Left ventricle myocardium inferior (tissue), 1 donor: ENCODE data around the gene ECM2. TPM values are rescaled to one million over a fixed set of nuclear protein-coding genes. Genes with fewer than 3 reads are reported as not detected.

Experiments used
- DNase-seq: peaks from one replicate; pipeline ENCODE4 v3.0.0-alpha.2; 2020
- H3K27ac ChIP-seq: fragments of 200-600 bp; replicated peaks from 2 replicates; pipeline ENCODE4 v1.8.0; 2021
- H3K27me3 ChIP-seq: fragments of 200-600 bp; 2 replicates; pipeline ENCODE4 v1.8.0; 2021; ENCODE audit warnings: low read depth
- H3K36me3 ChIP-seq: fragments of 200-600 bp; 2 replicates; pipeline ENCODE4 v1.8.0; 2021
- H3K4me1 ChIP-seq: fragments of 200-600 bp; 2 replicates; pipeline ENCODE4 v1.8.0; 2021
- H3K4me3 ChIP-seq: fragments of 200-600 bp; 2 replicates; pipeline ENCODE4 v1.8.0; 2021; ENCODE audit warnings: mild to moderate bottlenecking, moderate library complexity
- H3K9me3 ChIP-seq: fragments of 200-600 bp; replicated peaks from 2 replicates; pipeline ENCODE4 v1.8.0; 2021
- intact Hi-C: fragments of 100-400 bp; cut with micrococcal nuclease; formaldehyde crosslinking; loops from one replicate; pipeline ENCODE4 v1.11.0; 2022
- total RNA-seq: library from RNA; stranded (reverse); fragmentation: NEBNext Ultra II Directional; extraction: Animal tissue kit (Norgen Biotek cat#: 25700); gene quantifications from one replicate; pipeline ENCODE4 v1.2.1, GENCODE V29; 2021
- TF ChIP-seq, protein P1 (sequence below): fragments of 200-600 bp; IDR thresholded peaks from 2 replicates; pipeline ENCODE4 v1.8.0; 2021; ENCODE audit warnings: antibody characterized with exemption, mild to moderate bottlenecking, borderline replicate concordance
- donor health status: DM: no; HTN: yes; CAD: no; lungs with severe emphysema.

ECM2 gene
- total RNA-seq, 1 donor from 2014 or later: 7.2 TPM

DNA sequence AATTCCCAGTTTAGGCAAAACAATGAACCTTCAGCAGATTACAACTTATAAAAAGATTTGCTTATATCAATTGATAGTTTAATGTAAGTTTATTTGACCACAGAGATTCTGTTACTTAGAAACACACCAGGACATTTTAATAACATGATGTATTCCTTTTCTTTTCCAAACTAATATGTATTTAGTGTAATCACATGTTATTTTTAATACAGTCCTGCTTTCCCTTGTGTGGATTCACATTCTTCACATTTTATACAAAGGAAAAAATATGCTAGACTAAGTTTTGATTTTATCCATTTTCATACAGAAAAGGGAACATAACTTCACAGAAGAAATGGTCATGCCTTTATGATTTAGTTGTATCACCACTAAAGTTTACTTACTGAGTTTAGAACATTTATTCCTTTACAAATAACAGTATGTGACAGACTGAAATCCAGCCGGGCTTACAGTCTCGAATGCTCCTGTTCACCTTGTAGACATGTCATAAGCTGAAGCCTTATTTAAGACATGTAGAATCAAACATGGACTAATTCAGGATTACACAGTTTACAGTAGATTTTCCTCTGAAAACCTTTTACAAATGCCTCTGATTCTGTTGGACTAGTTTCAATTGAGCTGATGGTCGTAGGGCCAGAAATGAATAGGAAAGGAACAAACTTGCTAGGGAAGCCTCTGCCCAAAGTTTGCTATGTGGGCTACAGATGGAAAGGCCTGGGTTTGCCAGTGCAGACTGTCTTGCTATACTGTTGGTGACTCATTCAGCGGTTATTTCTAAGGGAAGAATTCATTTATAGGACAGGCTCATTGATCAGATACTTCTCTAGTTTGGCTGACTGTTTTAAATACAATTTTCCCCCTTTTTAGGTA is 46.9 kb downstream of the ECM2 start:
- H3K4me3 ChIP-seq: no peak overlapping the region
- H3K4me1 ChIP-seq: peaks cover 15% of the 10 kb centered on the region
- peak overlapping the region; percentile 22 for H3K27ac ChIP-seq
- H3K36me3 ChIP-seq: no peaks in the 10 kb centered on the region
- no peaks in the 10 kb centered on the region for H3K9me3 ChIP-seq
- no peak for DNase-seq
- TF ChIP-seq, protein P1, sequence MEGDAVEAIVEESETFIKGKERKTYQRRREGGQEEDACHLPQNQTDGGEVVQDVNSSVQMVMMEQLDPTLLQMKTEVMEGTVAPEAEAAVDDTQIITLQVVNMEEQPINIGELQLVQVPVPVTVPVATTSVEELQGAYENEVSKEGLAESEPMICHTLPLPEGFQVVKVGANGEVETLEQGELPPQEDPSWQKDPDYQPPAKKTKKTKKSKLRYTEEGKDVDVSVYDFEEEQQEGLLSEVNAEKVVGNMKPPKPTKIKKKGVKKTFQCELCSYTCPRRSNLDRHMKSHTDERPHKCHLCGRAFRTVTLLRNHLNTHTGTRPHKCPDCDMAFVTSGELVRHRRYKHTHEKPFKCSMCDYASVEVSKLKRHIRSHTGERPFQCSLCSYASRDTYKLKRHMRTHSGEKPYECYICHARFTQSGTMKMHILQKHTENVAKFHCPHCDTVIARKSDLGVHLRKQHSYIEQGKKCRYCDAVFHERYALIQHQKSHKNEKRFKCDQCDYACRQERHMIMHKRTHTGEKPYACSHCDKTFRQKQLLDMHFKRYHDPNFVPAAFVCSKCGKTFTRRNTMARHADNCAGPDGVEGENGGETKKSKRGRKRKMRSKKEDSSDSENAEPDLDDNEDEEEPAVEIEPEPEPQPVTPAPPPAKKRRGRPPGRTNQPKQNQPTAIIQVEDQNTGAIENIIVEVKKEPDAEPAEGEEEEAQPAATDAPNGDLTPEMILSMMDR: no peak
- no peaks in the 10 kb centered on the region for H3K27me3 ChIP-seq
- intact Hi-C loops: no loop called here

DNA sequence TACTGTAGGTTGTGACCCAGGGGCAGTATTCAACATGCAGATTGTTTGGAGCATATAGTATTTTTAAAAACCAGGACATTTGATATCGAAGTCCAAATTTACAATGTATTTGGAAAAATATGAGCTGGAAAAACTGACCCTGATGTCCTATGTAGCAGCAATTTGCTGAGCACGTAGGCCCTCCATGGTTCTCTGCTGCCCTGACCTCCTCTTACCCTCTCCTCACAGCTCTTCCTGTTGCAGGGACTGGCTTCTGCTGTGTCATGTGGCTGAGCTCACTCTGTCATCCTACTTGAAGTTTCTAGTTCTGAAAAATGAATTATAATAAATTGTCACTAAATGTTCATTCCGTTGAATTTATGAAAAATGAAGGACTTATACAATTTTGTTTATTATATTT is 49.4 kb downstream of the ECM2 start:
- TF ChIP-seq, protein P1: no peak
- Histone ChIP-seq H3K36me3 (no peaks in the 10 kb centered on the region), H3K27me3 (no peaks in the 10 kb centered on the region), H3K27ac (no peak overlapping the region), H3K4me3 (no peak overlapping the region), H3K4me1 (peaks cover 36% of the 10 kb centered on the region), H3K9me3 (no peaks in the 10 kb centered on the region)
- intact Hi-C loops: no loop called here
- no peak for DNase-seq

DNA sequence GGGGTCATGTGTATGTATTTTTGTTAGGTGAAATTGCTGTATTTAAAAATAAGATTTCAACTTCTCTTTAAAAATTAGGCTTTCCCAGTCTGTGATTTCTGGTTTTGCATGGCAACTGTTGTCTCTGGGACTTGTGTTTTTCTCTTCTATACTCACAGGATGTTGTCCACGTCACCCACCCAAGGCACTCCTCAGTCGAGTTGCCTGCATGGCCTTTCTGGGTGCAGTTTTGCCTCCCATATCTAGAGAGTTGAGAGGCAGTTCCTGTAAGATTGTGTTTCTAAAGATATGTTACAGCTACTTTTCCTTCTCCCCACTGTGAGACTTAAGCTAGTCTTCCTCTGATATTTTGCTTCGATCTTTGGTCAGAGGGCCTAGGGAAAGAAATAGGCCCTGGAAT is 51.2 kb downstream of the ECM2 start:
- no peak overlapping the region for H3K4me3 ChIP-seq
- H3K9me3 ChIP-seq: no peaks in the 10 kb centered on the region
- no peak for DNase-seq
- H3K4me1 ChIP-seq: peaks cover 50% of the 10 kb centered on the region
- H3K36me3 ChIP-seq: no peaks in the 10 kb centered on the region
- H3K27me3 ChIP-seq: no peaks in the 10 kb centered on the region
- TF ChIP-seq, protein P1: no peak
- H3K27ac ChIP-seq: peak overlapping the region; percentile 78
- intact Hi-C loops: no loop called here

DNA sequence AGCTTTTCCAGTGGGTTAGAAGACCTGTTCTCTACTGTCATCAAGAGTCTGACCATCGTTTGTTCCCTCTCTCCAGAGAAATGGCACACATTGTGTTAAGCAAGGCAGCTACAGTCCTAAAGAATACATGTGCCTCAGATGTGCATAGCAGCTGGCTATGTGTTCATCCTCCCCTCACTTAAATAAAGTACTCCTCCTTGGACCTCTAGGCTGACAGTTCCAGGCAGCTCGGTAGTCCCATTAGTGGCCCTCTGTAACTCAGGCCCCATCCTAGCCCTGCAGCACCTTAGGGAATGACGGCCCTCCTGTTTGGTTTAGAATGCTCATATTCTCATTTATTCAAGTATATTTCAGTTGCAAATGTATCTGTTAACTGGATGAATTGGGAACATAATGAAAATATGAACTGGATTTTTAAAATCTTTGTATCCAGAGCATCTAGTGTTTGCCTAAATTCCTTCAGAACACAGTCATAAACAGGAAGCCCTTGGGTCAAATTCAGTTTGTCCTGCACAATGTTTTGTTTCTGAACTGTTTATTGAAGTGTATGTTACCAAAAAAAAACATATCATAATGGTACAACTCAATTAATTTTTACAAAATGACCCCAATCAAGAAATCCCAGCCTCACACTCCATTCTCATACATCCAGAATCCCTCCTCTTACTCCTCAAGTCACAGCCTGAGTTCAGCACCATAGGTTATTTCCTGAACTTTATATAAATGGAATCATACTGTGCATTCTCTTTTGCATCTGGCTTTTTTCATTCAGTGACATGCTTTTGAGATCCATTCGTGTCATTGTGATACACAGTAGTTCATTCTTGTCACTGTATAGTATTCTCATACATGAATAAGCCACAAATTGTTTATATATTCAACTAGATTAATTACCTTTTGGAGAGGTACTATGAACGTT is 51.9 kb downstream of the ECM2 start:
- H3K4me1 ChIP-seq: peaks cover 57% of the 10 kb centered on the region
- H3K27me3 ChIP-seq: no peaks in the 10 kb centered on the region
- H3K27ac ChIP-seq: peak overlapping the region; percentile 78
- no peaks in the 10 kb centered on the region for H3K9me3 ChIP-seq
- no peak overlapping the region for H3K4me3 ChIP-seq
- TF ChIP-seq, protein P1: no peak
- no peak for DNase-seq
- intact Hi-C loops: no loop called here
- no peaks in the 10 kb centered on the region for H3K36me3 ChIP-seq

DNA sequence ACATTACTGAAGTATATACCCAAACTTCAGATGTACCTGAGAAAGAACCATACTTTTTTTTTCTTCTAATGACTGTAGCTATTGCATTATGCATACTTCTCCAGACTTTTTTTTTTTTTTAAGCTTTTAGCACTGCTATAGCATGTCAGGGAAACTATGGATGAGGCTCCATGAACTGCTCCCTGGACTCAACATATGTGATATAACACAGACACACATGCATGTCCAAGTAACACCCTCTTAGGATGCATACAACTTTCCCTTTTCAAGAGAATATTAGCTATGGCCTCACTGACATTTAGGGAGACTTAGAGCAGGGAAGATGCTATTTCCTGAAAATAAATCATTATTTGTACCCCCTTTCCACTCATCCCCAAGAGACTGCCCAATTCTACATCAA is 53.0 kb downstream of the ECM2 start:
- H3K4me3 ChIP-seq: peak overlapping the region; percentile 49
- intact Hi-C loops: no loop called here
- H3K4me1 ChIP-seq: peaks cover 59% of the 10 kb centered on the region
- H3K27ac ChIP-seq: peak overlapping the region; percentile 78
- no peaks in the 10 kb centered on the region for H3K27me3 ChIP-seq
- no peaks in the 10 kb centered on the region for H3K9me3 ChIP-seq
- TF ChIP-seq, protein P1: no peak
- H3K36me3 ChIP-seq: no peaks in the 10 kb centered on the region
- DNase-seq: no peak
